Astrocyte (in vitro differentiated cells and primary cell): Measurements from ENCODE around the gene RGL1. TPM values are rescaled to one million over a fixed set of nuclear protein-coding genes. Genes with fewer than 3 reads are reported as not detected.

Source experiments
- DNase-seq: peaks from one replicate; pipeline ENCODE4 v3.0.0-alpha.2; 2010; ENCODE audit warnings: low read depth
- FAIRE-seq: peaks from 2 replicates; lab custom pipeline; 2011; peaks lifted over from hg19 to GRCh38; lab: Jason Lieb, UNC
- H2AFZ ChIP-seq: 2 replicates; pipeline ENCODE4 v1.6.0; 2012; ENCODE audit warnings: low read depth, low read length, inconsistent platforms
- H3K27ac ChIP-seq: 2 replicates; pipeline ENCODE4 v1.5.1; 2011; ENCODE audit warnings: low read depth, low read length, inconsistent platforms
- H3K27me3 ChIP-seq: 2 replicates; pipeline ENCODE4 v1.6.0; 2011; ENCODE audit warnings: low read length, inconsistent platforms; ENCODE audit not compliant: insufficient read depth
- H3K36me3 ChIP-seq: 2 replicates; pipeline ENCODE4 v1.5.1; 2011; ENCODE audit warnings: low read length, inconsistent platforms; ENCODE audit not compliant: insufficient read depth
- H3K4me1 ChIP-seq: 2 replicates; pipeline ENCODE4 v1.5.1; 2011; ENCODE audit warnings: low read length, inconsistent platforms; ENCODE audit not compliant: insufficient read depth
- H3K4me2 ChIP-seq: 2 replicates; pipeline ENCODE4 v1.6.0; 2012; ENCODE audit warnings: low read length, inconsistent platforms
- H3K4me3 ChIP-seq: 2 replicates; pipeline ENCODE4 v1.5.1; 2011; ENCODE audit warnings: low read depth, mild to moderate bottlenecking, low read length, inconsistent platforms; ENCODE audit not compliant: insufficient read depth
- H3K79me2 ChIP-seq: 2 replicates; pipeline ENCODE4 v1.6.0; 2012; ENCODE audit warnings: mild to moderate bottlenecking, low read length, inconsistent platforms; ENCODE audit not compliant: insufficient read depth
- H3K9ac ChIP-seq: 2 replicates; pipeline ENCODE4 v1.6.0; 2012; ENCODE audit warnings: mild to moderate bottlenecking, low read length, inconsistent platforms
- H3K9me3 ChIP-seq: 2 replicates; pipeline ENCODE4 v1.5.1; 2012; ENCODE audit warnings: low read depth, mild to moderate bottlenecking, low read length, inconsistent platforms; ENCODE audit not compliant: insufficient read depth
- H4K20me1 ChIP-seq: 2 replicates; pipeline ENCODE4 v1.6.0; 2012; ENCODE audit warnings: low read length, inconsistent platforms; ENCODE audit not compliant: insufficient read depth
- H3K27ac Mint-ChIP-seq: one replicate; pipeline ENCODE4 v1.8.0; 2021; ENCODE audit warnings: mild to moderate bottlenecking, mixed read lengths; ENCODE audit not compliant: unreplicated experiment
- H3K27me3 Mint-ChIP-seq: one replicate; pipeline ENCODE4 v1.8.0; 2021; ENCODE audit warnings: low read depth, mixed read lengths; ENCODE audit not compliant: unreplicated experiment
- H3K36me3 Mint-ChIP-seq: one replicate; pipeline ENCODE4 v1.8.0; 2021; ENCODE audit warnings: low read depth, mixed read lengths; ENCODE audit not compliant: unreplicated experiment
- H3K4me1 Mint-ChIP-seq: one replicate; pipeline ENCODE4 v1.8.0; 2021; ENCODE audit warnings: low read depth, mixed read lengths; ENCODE audit not compliant: unreplicated experiment
- H3K4me3 Mint-ChIP-seq: one replicate; pipeline ENCODE4 v1.8.0; 2021; ENCODE audit warnings: mild to moderate bottlenecking, moderate library complexity, mixed read lengths; ENCODE audit not compliant: unreplicated experiment
- H3K9me3 Mint-ChIP-seq: one replicate; pipeline ENCODE4 v1.8.0; 2021; ENCODE audit warnings: mild to moderate bottlenecking, mixed read lengths; ENCODE audit not compliant: unreplicated experiment
- CTCF ChIP-seq: IDR thresholded peaks from 2 replicates; pipeline ENCODE4 v1.5.1; 2011; ENCODE audit warnings: low read depth, mild to moderate bottlenecking, inconsistent platforms, low read length, moderate library complexity; ENCODE audit not compliant: insufficient read depth
- EZH2 ChIP-seq: IDR thresholded peaks from 2 replicates; pipeline ENCODE4 v1.6.1; 2012; ENCODE audit warnings: mild to moderate bottlenecking, low read length, inconsistent platforms; ENCODE audit not compliant: insufficient read depth
- total RNA-seq: library from RNA; stranded (reverse); gene quantifications from 2 replicates; pipeline ENCODE4 v1.2.1, GENCODE V29; 2021

Gene RGL1
- total RNA-seq, 1 donor from 2014 or later = 10.1 TPM

- Histone ChIP-seq H3K36me3 (no peaks in the 10 kb centered on the region), H3K27ac (no peak overlapping the region), H3K4me3 (no peak overlapping the region), H3K27me3 (no peaks in the 10 kb centered on the region), H3K79me2 (no peaks in the 10 kb centered on the region), H3K9ac (no peak overlapping the region), H3K9me3 (no peaks in the 10 kb centered on the region), H4K20me1 (no peaks in the 10 kb centered on the region), H3K4me1 (peaks cover 10% of the 10 kb centered on the region), H3K4me2 (no peak overlapping the region), H2AFZ (no peak overlapping the region)
- Mint-ChIP-seq H3K9me3 (peaks cover 3% of the 10 kb centered on the region), H3K27ac (no peak overlapping the region), H3K4me1 (no peaks in the 10 kb centered on the region), H3K27me3 (peaks cover 18% of the 10 kb centered on the region), H3K4me3 (no peak overlapping the region), H3K36me3 (peaks cover 8% of the 10 kb centered on the region)
- TF ChIP-seq CTCF = no peak
- no peak for TF ChIP-seq EZH2
- DNase-seq = no peak
- FAIRE-seq = no peak
Observed at GRCh38 chr1:183936791-183937190, 131.9 kb downstream of the RGL1 start.

- H4K20me1 ChIP-seq = no peaks in the 10 kb centered on the region
- no peak overlapping the region for H3K4me3 ChIP-seq
- H3K27me3 ChIP-seq = no peaks in the 10 kb centered on the region
- Mint-ChIP-seq H3K27ac (no peak overlapping the region), H3K9me3 (peaks cover 3% of the 10 kb centered on the region), H3K4me1 (peaks cover under 1% of the 10 kb centered on the region), H3K27me3 (peaks cover 18% of the 10 kb centered on the region), H3K36me3 (peaks cover 8% of the 10 kb centered on the region), H3K4me3 (no peak overlapping the region)
- no peak overlapping the region for H3K27ac ChIP-seq
- peaks cover 5% of the 10 kb centered on the region for H3K4me1 ChIP-seq
- H3K36me3 ChIP-seq = no peaks in the 10 kb centered on the region
- DNase-seq (no peak), FAIRE-seq (no peak)
- TF ChIP-seq CTCF (no peak), EZH2 (no peak)
- no peaks in the 10 kb centered on the region for H3K9me3 ChIP-seq
- no peak overlapping the region for H2AFZ ChIP-seq
- H3K4me2 ChIP-seq = no peak overlapping the region
- H3K9ac ChIP-seq = no peak overlapping the region
- H3K79me2 ChIP-seq = no peaks in the 10 kb centered on the region
Observed at GRCh38 chr1:183937611-183938010, 132.7 kb downstream of the RGL1 start.

GRCh38 chr1:183941001-183941400, 136.1 kb downstream of the RGL1 start:
- peaks cover 26% of the 10 kb centered on the region for H3K4me1 Mint-ChIP-seq
- DNase-seq = no peak
- Histone ChIP-seq H3K4me1 (peaks cover 12% of the 10 kb centered on the region), H2AFZ (no peak overlapping the region), H3K79me2 (no peaks in the 10 kb centered on the region), H3K9me3 (no peaks in the 10 kb centered on the region), H3K4me2 (no peak overlapping the region), H3K4me3 (no peak overlapping the region), H3K9ac (no peak overlapping the region), H3K27ac (no peak overlapping the region), H4K20me1 (no peaks in the 10 kb centered on the region), H3K27me3 (no peaks in the 10 kb centered on the region), H3K36me3 (no peaks in the 10 kb centered on the region)
- peaks cover 10% of the 10 kb centered on the region for H3K27me3 Mint-ChIP-seq
- H3K27ac Mint-ChIP-seq = no peak overlapping the region
- peaks cover 1% of the 10 kb centered on the region for H3K9me3 Mint-ChIP-seq
- peaks cover 10% of the 10 kb centered on the region for H3K36me3 Mint-ChIP-seq
- no peak for FAIRE-seq
- no peak overlapping the region for H3K4me3 Mint-ChIP-seq
- no peak for TF ChIP-seq EZH2
- no peak for TF ChIP-seq CTCF
